Endothelial cell (in vitro differentiated cells): ENCODE data around the gene ATOSA. TPM values are rescaled to one million over a fixed set of nuclear protein-coding genes. Genes with fewer than 3 reads are reported as not detected.

Experiments used
- DNase-seq: peaks from one replicate; pipeline ENCODE4 v3.0.0; 2021; ENCODE audit warnings: low spot score
- H3K27ac Mint-ChIP-seq: one replicate; pipeline ENCODE4 v1.8.0; 2021; ENCODE audit warnings: mixed read lengths, inconsistent platforms; ENCODE audit not compliant: unreplicated experiment
- H3K27me3 Mint-ChIP-seq: one replicate; pipeline ENCODE4 v1.8.0; 2021; ENCODE audit warnings: mild to moderate bottlenecking, moderate library complexity, mixed read lengths, inconsistent platforms; ENCODE audit not compliant: unreplicated experiment
- H3K36me3 Mint-ChIP-seq: one replicate; pipeline ENCODE4 v1.8.0; 2021; ENCODE audit warnings: mild to moderate bottlenecking, low read depth, mixed read lengths, inconsistent platforms; ENCODE audit not compliant: unreplicated experiment
- H3K4me1 Mint-ChIP-seq: one replicate; pipeline ENCODE4 v1.8.0; 2021; ENCODE audit warnings: mild to moderate bottlenecking, mixed read lengths, inconsistent platforms; ENCODE audit not compliant: unreplicated experiment
- H3K4me3 Mint-ChIP-seq: one replicate; pipeline ENCODE4 v1.8.0; 2021; ENCODE audit warnings: mild to moderate bottlenecking, mixed read lengths, inconsistent platforms; ENCODE audit not compliant: unreplicated experiment
- H3K9me3 Mint-ChIP-seq: one replicate; pipeline ENCODE4 v1.8.0; 2021; ENCODE audit warnings: mixed read lengths, inconsistent platforms; ENCODE audit not compliant: unreplicated experiment
- CTCF ChIP-seq: fragments of 200-600 bp; sonication (generic); IDR thresholded peaks from one replicate; pipeline ENCODE4 v1.5.0; 2021; ENCODE audit warnings: antibody characterized with exemption; ENCODE audit not compliant: unreplicated experiment
- total RNA-seq: library from RNA; stranded (reverse); fragmentation: NEBNext Ultra II Directional; extraction: Animal tissue kit (Norgen Biotek cat#: 25700); gene quantifications from one replicate; pipeline ENCODE4 v1.2.1, GENCODE V29; 2021; ENCODE audit not compliant: unreplicated experiment

ATOSA gene
- total RNA-seq, 1 donor from 2014 or later = 24.6 TPM

- H3K36me3 Mint-ChIP-seq = no peaks in the 10 kb centered on the region
- no peak for DNase-seq
- no peak overlapping the region for H3K27ac Mint-ChIP-seq
- no peak for TF ChIP-seq CTCF
- H3K4me3 Mint-ChIP-seq = no peak overlapping the region
- no peaks in the 10 kb centered on the region for H3K27me3 Mint-ChIP-seq
- H3K9me3 Mint-ChIP-seq = no peaks in the 10 kb centered on the region
- H3K4me1 Mint-ChIP-seq = no peaks in the 10 kb centered on the region
Measured at GRCh38 chr15:52689562-52689961, 10.4 kb upstream of the ATOSA start.

- no peak for TF ChIP-seq CTCF
- H3K27ac Mint-ChIP-seq = no peak overlapping the region
- H3K4me1 Mint-ChIP-seq = no peaks in the 10 kb centered on the region
- no peaks in the 10 kb centered on the region for H3K9me3 Mint-ChIP-seq
- no peak for DNase-seq
- H3K36me3 Mint-ChIP-seq = no peaks in the 10 kb centered on the region
- no peak overlapping the region for H3K4me3 Mint-ChIP-seq
- peaks cover 6% of the 10 kb centered on the region for H3K27me3 Mint-ChIP-seq
Measured at GRCh38 chr15:52683580-52683979, 4.4 kb upstream of the ATOSA start.

GRCh38 chr15:52682781-52683180 lies 3.6 kb upstream of the ATOSA start:
- no peak for TF ChIP-seq CTCF
- no peak for DNase-seq
- Mint-ChIP-seq H3K36me3 (no peaks in the 10 kb centered on the region), H3K4me3 (no peak overlapping the region), H3K4me1 (peaks cover 4% of the 10 kb centered on the region), H3K27me3 (peaks cover 10% of the 10 kb centered on the region), H3K27ac (no peak overlapping the region), H3K9me3 (no peaks in the 10 kb centered on the region)

- no peak for TF ChIP-seq CTCF
- no peak overlapping the region for H3K27ac Mint-ChIP-seq
- H3K4me1 Mint-ChIP-seq = peaks cover 5% of the 10 kb centered on the region
- H3K36me3 Mint-ChIP-seq = no peaks in the 10 kb centered on the region
- peaks cover 10% of the 10 kb centered on the region for H3K27me3 Mint-ChIP-seq
- H3K9me3 Mint-ChIP-seq = no peaks in the 10 kb centered on the region
- DNase-seq = no peak
- no peak overlapping the region for H3K4me3 Mint-ChIP-seq
Measured at GRCh38 chr15:52682200-52682599, 3.0 kb upstream of the ATOSA start.

- Mint-ChIP-seq H3K36me3 (no peaks in the 10 kb centered on the region), H3K9me3 (no peaks in the 10 kb centered on the region), H3K27me3 (peaks cover 10% of the 10 kb centered on the region), H3K4me3 (no peak overlapping the region), H3K27ac (no peak overlapping the region), H3K4me1 (peaks cover 5% of the 10 kb centered on the region)
- TF ChIP-seq CTCF = no peak
- no peak for DNase-seq
Measured at GRCh38 chr15:52681441-52681840, 2.3 kb upstream of the ATOSA start.
